ENCODE data around the gene RIMS3.
"Not testable (repeated sequence)": the region's sequence is repeated elsewhere in the genome, so short reads cannot be mapped to it uniquely, and the experiment has no call there.

The RIMS3 gene

DNA sequence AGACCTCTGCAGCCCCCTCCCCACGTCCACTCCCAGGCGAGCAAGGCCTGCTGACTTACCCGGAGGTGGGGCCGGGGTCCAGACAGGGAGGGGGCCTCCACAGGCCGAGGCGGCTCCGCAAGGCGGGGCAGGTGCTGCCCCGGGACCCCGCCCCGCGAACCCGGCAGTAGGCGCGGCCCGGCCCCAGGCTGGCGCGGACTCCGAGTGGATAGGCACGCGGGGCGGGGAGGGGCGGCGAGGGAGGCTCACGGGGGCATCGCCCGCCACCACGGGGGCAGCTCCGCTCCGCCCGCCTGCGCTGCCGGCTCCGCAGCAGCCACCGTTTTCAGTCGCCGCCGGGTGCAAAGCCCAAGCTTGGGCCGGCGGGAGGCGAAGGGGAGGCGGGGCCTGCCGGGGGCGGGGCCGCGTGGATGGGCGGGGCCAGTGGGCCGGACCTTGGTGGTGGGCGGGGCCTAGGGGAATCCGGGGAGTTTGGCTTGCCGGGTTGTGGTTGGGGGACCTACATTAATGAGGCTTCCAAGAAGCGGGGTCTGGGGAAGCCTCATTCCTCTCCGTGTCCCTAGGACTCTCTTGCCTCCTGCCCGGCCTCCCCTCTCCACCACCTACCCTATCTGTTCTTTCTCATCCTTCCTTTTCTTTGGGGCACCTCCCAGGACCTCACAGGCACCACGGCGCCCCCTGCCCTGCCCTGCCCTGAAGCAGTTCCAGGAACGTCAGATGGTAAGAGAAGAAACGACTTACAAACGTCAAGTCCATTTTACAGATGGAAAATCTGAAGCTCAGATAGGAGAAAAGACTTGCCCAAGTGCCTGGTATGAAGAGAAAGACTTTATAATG is at the start of gene RIMS3:
TSS of gene RIMS3 (minus strand) at position 348 of the 837 bp plus-strand sequence. CDS start 23,757 bp downstream, outside the sequence.
- no peaks in the 10 kb centered on the region for H3K36me3 Mint-ChIP-seq
- peak within 1 kb of the TSS; percentile 32 for H3K27ac Mint-ChIP-seq
- peak within 1 kb of the TSS; percentile 89 for H3K4me3 Mint-ChIP-seq
- no peaks in the 10 kb centered on the region for H3K27me3 Mint-ChIP-seq
- H3K9me3 Mint-ChIP-seq: no peaks in the 10 kb centered on the region
- H3K4me1 Mint-ChIP-seq: peaks cover 33% of the 10 kb centered on the region

DNA sequence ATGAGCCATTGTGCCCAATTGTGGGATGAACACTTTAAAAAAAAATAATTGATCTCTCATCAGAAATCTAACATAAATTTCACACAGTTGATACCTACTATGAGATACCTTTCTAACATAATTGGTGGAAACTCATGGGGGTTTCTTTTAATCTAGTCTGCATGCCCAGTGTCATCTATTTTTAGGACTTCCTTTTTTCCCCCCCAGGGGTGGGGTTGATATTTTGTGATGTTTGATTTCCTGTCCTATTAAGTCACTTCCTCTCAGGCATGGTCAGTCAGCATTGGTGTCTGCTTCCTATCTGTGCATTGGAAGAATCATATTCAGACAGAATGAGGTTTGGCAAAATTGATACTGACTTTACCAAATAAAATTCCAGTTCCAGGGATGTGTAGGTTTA is 47.5 kb upstream of the RIMS3 start:
- no peaks in the 10 kb centered on the region for H3K9me3 Mint-ChIP-seq
- H3K27ac Mint-ChIP-seq: peak overlapping the region; percentile 46
- peaks cover 9% of the 10 kb centered on the region for H3K36me3 Mint-ChIP-seq
- H3K4me1 Mint-ChIP-seq: peaks cover 76% of the 10 kb centered on the region
- H3K27me3 Mint-ChIP-seq: no peaks in the 10 kb centered on the region
- peak overlapping the region; percentile 55 for H3K4me3 Mint-ChIP-seq

DNA sequence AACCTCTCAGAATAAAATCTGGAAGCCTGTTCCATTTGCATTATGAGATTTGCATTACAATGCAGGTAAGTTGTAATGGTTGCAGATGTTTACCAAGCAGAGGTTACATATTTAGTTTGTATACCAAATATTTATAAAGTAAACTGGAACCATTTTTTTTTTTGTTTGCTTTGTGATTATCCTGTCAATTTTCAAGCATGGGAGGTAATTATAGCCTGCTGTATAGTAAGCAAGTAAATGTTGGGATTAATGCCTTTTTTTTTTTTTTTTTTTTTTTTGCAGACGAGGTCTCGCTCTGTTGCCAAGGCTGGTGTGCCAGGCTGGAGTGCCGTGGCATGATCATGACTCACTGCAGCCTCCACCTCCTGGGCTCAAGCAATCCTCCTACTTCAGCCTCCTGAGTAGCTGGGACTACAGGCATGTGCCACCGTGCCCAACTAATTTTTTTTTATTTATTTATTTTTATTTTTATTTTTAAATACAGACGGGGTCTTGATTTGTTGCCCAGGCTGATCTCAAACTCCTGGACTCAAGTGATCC is 47.0 kb upstream of the RIMS3 start:
- peaks cover 9% of the 10 kb centered on the region for H3K36me3 Mint-ChIP-seq
- H3K9me3 Mint-ChIP-seq: no peaks in the 10 kb centered on the region
- peaks cover 77% of the 10 kb centered on the region for H3K4me1 Mint-ChIP-seq
- no peak overlapping the region for H3K27ac Mint-ChIP-seq
- H3K4me3 Mint-ChIP-seq: no peak overlapping the region
- no peaks in the 10 kb centered on the region for H3K27me3 Mint-ChIP-seq

DNA sequence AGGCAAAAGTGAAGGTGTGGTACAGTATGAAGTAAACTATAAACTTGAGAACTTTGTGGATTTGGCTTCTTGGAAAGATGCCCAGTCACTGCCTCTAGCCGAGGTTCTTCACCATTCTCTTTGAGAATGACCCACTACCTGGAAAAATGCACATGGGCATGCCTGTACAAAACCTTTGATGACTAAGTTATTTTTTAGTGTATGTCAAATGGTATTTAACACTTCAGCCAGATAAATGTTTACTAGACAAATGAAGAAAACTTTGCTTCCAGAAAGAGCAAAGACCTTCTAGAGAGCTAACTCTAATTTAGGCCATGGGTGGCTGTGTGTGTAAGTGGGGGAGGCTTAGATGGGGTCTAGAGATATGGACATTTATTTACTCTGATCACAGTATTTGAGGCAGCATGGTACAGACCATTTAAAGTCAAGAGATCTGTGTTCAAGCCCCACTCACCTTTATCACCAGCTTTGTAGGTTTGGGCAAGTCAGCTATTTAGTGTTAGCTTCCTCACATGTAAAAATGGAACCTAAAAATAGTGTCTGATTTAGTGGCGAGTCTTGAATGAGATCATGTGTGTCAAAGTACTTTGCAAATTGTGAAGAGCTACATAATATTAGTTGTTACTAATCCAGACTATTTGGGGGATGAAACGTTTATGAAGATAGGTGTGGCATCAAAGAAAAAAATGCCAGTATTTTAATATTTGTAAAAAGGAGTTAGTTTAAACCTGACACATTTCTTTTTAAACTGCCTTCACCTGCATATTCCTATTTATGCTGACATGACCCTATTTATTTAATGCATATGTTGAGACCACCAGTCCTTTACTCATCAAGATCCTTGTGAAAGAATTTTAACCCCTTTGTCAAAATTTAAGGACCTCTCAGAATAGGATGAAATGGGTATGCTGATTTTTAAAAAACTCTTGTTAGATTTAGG is 46.3 kb upstream of the RIMS3 start:
- H3K4me3 Mint-ChIP-seq: peak overlapping the region; percentile 36
- H3K4me1 Mint-ChIP-seq: peaks cover 71% of the 10 kb centered on the region
- H3K36me3 Mint-ChIP-seq: peaks cover 9% of the 10 kb centered on the region
- no peaks in the 10 kb centered on the region for H3K9me3 Mint-ChIP-seq
- no peaks in the 10 kb centered on the region for H3K27me3 Mint-ChIP-seq
- no peak overlapping the region for H3K27ac Mint-ChIP-seq

DNA sequence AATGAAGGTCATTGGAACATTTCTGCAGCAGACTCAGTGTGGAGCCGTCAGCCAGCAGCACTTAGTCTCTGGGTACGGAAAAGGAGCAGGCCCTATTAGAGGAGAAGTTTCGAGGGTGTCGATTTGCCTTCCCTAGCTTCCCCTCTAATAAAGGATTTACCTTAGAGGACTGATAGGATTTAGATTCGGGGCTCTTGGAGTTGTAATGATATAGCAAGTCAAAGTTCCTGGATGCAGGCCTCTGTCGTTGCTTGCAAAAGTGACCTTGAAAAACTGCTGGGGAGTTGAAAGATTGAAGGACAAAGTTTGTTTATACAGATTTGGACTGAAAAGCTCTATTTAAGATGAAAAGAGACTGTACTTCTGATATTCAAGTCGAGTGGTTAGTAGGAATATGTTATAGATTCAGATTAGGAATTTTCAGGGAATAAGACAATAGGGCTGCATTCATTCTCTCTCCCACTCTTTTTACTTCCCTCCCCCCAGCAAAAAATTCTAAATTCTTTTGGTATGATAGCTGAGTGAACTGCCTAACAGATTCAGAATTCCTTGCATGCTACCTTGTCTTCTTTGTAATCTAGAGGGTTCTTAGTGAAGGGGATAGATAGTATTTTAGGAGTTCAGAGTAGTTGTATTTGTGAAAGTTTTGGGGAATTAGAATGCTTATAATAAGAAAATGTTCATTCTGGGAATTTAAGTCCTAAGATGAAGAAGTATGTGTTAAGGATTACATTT is 45.3 kb upstream of the RIMS3 start:
- H3K4me1 Mint-ChIP-seq: peaks cover 67% of the 10 kb centered on the region
- H3K9me3 Mint-ChIP-seq: no peaks in the 10 kb centered on the region
- peaks cover 5% of the 10 kb centered on the region for H3K36me3 Mint-ChIP-seq
- peak overlapping the region; percentile 93 for H3K4me3 Mint-ChIP-seq
- H3K27ac Mint-ChIP-seq: peak overlapping the region; percentile 43
- no peaks in the 10 kb centered on the region for H3K27me3 Mint-ChIP-seq

DNA sequence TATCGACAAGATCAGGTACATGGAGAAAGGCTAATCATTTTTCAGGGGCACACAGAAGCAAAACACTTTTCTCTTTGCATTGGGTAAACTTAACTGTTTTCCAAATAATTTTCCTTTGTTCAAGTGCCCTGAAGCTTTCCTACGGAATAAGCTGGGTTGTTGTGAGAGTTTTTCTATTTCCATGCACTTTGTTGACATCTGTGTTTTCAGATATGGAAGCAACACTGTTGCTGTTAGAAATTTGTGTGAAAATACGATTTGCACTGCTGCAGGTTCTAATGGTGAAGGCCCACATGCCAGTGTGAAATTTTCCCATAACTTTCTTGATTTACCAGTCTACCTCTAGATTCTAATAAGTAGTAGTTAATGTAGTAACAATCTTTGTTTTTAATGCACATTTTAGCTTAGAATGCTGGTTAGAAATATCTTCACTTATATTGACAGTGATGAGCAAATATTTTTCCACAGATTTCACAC is 44.4 kb upstream of the RIMS3 start:
- Mint-ChIP-seq H3K4me3 (peak overlapping the region; percentile 93), H3K9me3 (no peaks in the 10 kb centered on the region), H3K27ac (peak overlapping the region; percentile 92), H3K36me3 (peaks cover 5% of the 10 kb centered on the region), H3K27me3 (no peaks in the 10 kb centered on the region), H3K4me1 (peaks cover 68% of the 10 kb centered on the region)

DNA sequence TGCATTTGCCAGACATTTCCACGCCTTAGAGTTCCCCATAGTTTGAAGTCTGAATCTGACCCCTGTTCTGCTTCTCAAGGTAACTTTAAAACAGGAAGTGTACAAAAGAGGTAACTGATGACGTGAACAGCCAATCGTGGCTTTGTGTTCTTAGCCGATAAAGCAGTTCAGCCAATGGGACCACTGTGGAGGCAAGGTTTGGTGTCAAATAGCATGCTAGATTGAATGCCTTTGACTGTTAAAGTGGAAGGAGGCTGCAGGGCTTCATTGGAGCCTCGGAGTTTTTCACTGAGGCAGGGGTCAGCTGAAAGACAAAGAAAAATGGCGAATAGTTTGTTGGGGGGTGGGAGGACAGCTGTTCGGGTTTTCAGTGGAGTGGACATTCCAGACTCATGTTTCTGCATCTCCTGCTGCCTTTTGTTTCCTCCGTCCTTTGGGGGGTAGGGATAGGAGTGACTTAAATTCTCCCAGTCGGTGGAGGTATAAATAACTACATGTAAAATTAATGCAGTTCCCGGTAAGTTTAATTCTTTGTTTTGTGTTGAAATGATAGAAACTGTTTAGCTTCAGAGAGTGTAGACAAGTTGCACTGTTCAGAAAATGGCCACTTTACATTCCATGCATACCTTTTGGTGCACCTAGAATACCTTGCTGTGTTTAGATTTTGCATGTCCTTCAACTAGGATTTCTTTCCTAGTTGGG is 43.8 kb upstream of the RIMS3 start:
- Mint-ChIP-seq H3K9me3 (no peaks in the 10 kb centered on the region), H3K4me3 (peak overlapping the region; percentile 93), H3K27me3 (no peaks in the 10 kb centered on the region), H3K4me1 (peaks cover 74% of the 10 kb centered on the region), H3K36me3 (peaks cover 5% of the 10 kb centered on the region), H3K27ac (peak overlapping the region; percentile 92)

DNA sequence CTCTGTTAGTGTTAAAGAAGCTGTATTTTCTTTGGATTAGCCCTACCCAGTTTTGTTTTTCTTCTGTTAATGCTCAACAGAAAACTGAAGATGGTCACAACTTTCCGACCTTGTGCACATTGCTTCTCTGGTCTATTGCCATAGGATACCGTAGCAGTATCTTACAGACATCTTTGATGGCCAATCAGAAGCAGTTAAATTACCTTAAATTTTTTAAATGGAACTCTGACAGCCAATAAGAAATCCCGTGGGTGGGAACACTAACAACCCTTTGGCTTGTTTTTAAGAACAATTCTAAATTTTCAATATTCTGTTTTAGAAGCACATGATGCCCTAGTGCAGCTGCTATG is 43.2 kb upstream of the RIMS3 start:
- no peaks in the 10 kb centered on the region for H3K9me3 Mint-ChIP-seq
- H3K36me3 Mint-ChIP-seq: peaks cover 5% of the 10 kb centered on the region
- H3K27me3 Mint-ChIP-seq: no peaks in the 10 kb centered on the region
- peak overlapping the region; percentile 93 for H3K4me3 Mint-ChIP-seq
- peak overlapping the region; percentile 92 for H3K27ac Mint-ChIP-seq
- H3K4me1 Mint-ChIP-seq: peaks cover 76% of the 10 kb centered on the region

DNA sequence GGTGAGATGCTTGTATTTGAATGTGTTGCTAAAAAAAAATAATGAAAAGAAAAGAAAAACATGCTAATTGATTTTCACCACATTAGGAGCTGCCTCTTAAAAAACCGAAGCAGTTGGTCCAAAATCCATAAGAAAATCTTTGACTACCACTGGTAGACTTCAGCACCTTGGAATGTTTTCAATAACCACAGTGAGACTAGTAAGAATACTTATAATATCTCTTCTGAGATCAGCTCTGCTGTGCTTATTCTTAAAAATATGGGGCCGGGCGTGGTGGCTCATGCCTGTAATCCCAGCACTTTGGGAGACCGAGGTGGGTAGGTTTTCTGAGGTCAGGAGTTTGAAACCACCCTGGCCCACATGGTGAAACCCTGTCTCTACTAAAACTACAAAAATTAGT is 41.1 kb upstream of the RIMS3 start:
- no peaks in the 10 kb centered on the region for H3K9me3 Mint-ChIP-seq
- no peak overlapping the region for H3K27ac Mint-ChIP-seq
- no peak overlapping the region for H3K4me3 Mint-ChIP-seq
- no peaks in the 10 kb centered on the region for H3K27me3 Mint-ChIP-seq
- peaks cover 75% of the 10 kb centered on the region for H3K4me1 Mint-ChIP-seq
- no peaks in the 10 kb centered on the region for H3K36me3 Mint-ChIP-seq

DNA sequence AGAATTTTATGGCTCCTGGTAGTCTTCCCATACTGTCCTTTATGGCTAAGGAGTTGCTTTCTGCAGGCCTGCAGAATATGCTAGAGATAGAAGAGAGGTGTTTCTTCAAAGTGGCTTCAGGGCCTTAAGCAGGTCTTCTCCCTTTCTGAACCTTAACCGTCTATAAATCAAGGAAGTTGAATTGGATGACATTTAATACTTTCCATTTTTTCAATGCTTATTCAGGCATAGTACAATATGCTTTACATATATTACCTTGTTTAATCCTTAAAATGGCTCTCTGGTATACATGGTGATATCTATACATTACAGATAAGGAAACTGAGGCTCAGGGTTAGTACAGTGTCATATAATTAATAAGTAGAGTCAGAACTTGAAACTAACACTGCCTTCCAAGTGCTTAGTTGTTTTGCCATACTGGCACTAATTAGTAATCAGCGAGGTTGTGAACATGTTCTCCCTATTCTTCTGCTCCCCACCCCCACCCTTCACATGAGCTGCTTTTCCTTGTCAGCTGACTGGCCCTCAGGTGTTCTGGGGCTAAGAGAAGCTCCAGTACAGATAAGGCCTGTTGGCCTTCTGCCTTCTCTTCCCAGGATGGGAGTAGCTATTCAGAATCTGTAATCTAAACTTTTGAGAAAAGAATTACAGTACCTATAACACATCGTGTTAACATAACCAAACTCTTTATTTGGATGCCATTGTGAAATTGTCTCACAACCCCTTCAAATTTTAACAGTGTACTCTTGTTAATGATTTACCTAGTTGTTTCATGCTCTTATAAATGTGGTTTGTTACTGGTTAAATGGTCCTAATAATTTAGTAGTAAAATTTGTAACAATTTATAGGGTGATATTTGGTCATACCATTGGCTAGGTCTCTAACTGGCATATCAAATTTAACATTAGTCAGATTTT is 39.6 kb upstream of the RIMS3 start:
- Mint-ChIP-seq H3K9me3 (no peaks in the 10 kb centered on the region), H3K36me3 (no peaks in the 10 kb centered on the region), H3K27me3 (no peaks in the 10 kb centered on the region), H3K4me1 (peaks cover 70% of the 10 kb centered on the region), H3K4me3 (no peak overlapping the region), H3K27ac (no peak overlapping the region)

DNA sequence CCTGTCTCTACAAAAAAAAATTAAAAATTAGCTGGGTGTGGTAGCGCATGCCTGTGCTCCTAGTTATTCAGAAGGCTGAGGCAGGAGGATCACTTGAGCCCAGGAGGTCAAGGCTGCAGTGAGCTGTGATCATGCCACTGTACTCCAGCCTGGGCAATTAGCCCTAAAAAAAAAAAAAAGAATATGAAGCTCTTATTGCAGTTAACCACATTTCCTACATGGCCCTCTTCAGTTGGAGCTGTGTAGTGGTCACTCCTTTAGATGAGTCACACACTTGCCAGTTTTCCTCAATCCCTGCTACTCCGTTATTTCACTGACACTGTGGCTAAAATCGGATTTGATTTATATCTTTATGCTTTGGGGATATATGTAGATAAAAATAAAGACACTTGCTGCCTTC is 37.8 kb upstream of the RIMS3 start:
- H3K27ac Mint-ChIP-seq: no peak overlapping the region
- H3K9me3 Mint-ChIP-seq: no peaks in the 10 kb centered on the region
- H3K4me3 Mint-ChIP-seq: no peak overlapping the region
- H3K4me1 Mint-ChIP-seq: peaks cover 69% of the 10 kb centered on the region
- H3K36me3 Mint-ChIP-seq: no peaks in the 10 kb centered on the region
- no peaks in the 10 kb centered on the region for H3K27me3 Mint-ChIP-seq

DNA sequence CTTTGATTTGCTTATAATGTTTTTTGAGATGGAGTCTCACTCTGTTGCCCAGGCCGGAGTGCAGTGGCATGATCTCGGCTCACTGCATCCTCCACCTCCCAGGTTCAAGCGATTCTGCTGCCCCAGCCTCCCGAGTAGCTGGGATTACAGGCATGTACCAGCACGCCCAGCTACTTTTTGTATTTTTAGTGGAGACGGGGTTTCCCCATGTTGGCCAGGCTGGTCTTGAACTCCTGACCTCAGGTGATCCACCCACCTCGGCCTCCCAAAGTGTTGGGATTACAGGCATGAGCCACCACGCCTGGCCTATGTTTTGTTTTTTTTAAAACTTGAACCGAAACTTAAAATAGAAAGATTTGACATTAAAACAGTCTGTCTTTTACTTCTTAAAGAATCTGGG is 37.3 kb upstream of the RIMS3 start:
- not testable (repeated sequence) for H3K27me3 Mint-ChIP-seq, H3K36me3 Mint-ChIP-seq, H3K9me3 Mint-ChIP-seq, H3K4me3 Mint-ChIP-seq, H3K27ac Mint-ChIP-seq
- H3K4me1 Mint-ChIP-seq: peaks cover 67% of the 10 kb centered on the region

DNA sequence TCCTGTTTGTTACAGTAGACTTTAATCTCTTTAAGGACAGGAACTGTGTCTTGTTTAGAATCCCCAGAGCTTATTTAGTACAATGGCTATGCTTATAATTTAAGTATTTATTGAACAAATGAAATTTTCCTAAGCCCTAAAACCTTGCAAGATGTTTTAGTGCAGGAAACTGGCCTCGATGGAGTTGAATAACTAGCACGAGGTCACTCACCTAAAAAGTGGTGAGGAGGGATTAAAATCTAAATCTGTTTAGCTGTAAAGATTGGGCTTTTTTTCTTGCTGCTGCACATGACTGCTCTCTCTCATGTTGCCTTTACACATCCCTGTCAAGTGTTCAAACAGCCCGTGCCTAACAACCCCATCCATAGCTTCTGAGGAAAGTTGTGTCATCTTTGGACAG is 36.2 kb upstream of the RIMS3 start:
- Mint-ChIP-seq H3K9me3 (no peaks in the 10 kb centered on the region), H3K27me3 (no peaks in the 10 kb centered on the region), H3K27ac (peak overlapping the region; percentile 77), H3K36me3 (peaks cover 10% of the 10 kb centered on the region), H3K4me1 (peaks cover 77% of the 10 kb centered on the region), H3K4me3 (no peak overlapping the region)

DNA sequence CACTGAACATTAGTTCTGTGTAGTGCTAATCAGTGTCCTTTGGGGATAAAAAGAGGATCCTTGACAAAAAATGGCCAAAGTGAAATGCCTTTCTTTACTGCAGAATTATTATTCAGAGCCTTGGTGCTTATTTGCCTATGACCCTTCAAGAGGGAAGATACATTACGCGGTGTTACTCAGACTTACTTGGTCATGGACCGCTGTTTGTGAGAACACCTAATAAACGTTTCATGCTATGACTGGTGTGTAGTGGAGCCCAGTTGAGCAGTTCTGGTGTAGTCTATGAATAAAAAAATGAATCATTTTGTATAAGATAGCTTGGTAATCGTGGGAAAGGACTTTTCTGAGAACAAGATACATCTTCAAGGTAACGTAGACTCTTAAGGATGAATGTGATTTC is 34.3 kb upstream of the RIMS3 start:
- peaks cover 75% of the 10 kb centered on the region for H3K4me1 Mint-ChIP-seq
- peaks cover 10% of the 10 kb centered on the region for H3K36me3 Mint-ChIP-seq
- H3K27ac Mint-ChIP-seq: no peak overlapping the region

More for the DNA sequence above, 34.3 kb upstream of the RIMS3 start:
- no peaks in the 10 kb centered on the region for H3K27me3 Mint-ChIP-seq
- H3K9me3 Mint-ChIP-seq: no peaks in the 10 kb centered on the region
- H3K4me3 Mint-ChIP-seq: no peak overlapping the region

All from activated naive CD4-positive, alpha-beta T cell treated with anti-CD3 and anti-CD28 coated beads, Interleukin-2, amount 50 U/mL, for 24 hours (primary cell).